MM.1S (cell line): ENCODE results near the gene ENPP4.

Experiments
- DNase-seq: peaks from one replicate; pipeline ENCODE4 v3.0.0-alpha.2; 2015
- H2AFZ ChIP-seq: fragments of 300-600 bp; sonication (generic); 2 replicates; pipeline ENCODE4 v1.6.0; 2016; ENCODE audit warnings: antibody characterized with exemption, low read length
- H3F3A ChIP-seq: fragments of 300-600 bp; sonication (generic); 2 replicates; pipeline ENCODE4 v1.6.1; 2016; ENCODE audit warnings: mild to moderate bottlenecking, antibody characterized with exemption, low read length, moderate library complexity, mixed read lengths; ENCODE audit not compliant: insufficient read depth
- H3K27ac ChIP-seq: fragments of 300-600 bp; sonication (generic); 2 replicates; pipeline ENCODE4 v1.5.1; 2016; ENCODE audit warnings: mild to moderate bottlenecking, low read length
- H3K27me3 ChIP-seq: fragments of 300-600 bp; sonication (generic); replicated peaks from 2 replicates; pipeline ENCODE4 v1.6.0; 2016; ENCODE audit warnings: low read length; ENCODE audit not compliant: insufficient read depth
- H3K36me3 ChIP-seq: fragments of 300-600 bp; sonication (generic); replicated peaks from 2 replicates; pipeline ENCODE4 v1.6.1; 2016; ENCODE audit warnings: mild to moderate bottlenecking, low read length, mixed read lengths; ENCODE audit not compliant: insufficient read depth
- H3K4me1 ChIP-seq: fragments of 300-600 bp; sonication (generic); 2 replicates; pipeline ENCODE4 v1.6.1; 2016; ENCODE audit warnings: low read length, mixed read lengths
- H3K4me2 ChIP-seq: fragments of 300-600 bp; sonication (generic); 2 replicates; pipeline ENCODE4 v1.6.0; 2016; ENCODE audit warnings: low read depth, low read length
- H3K4me3 ChIP-seq: fragments of 300-600 bp; sonication (generic); 2 replicates; pipeline ENCODE4 v1.5.1; 2016; ENCODE audit warnings: low read length, mixed read lengths
- H3K79me2 ChIP-seq: fragments of 300-600 bp; sonication (generic); 2 replicates; pipeline ENCODE4 v1.6.1; 2016; ENCODE audit warnings: mixed run types, low read length, mixed read lengths
- H3K9ac ChIP-seq: fragments of 300-600 bp; sonication (generic); 2 replicates; pipeline ENCODE4 v1.6.1; 2016; ENCODE audit warnings: low read length, mixed read lengths
- H3K9me2 ChIP-seq: fragments of 300-600 bp; sonication (generic); replicated peaks from 2 replicates; pipeline ENCODE4 v1.6.1; 2016; ENCODE audit warnings: mild to moderate bottlenecking, low read length, mixed read lengths; ENCODE audit not compliant: insufficient read depth
- H3K9me3 ChIP-seq: fragments of 300-600 bp; sonication (generic); replicated peaks from 2 replicates; pipeline ENCODE4 v1.6.1; 2016; ENCODE audit warnings: mild to moderate bottlenecking, low read length, mixed read lengths; ENCODE audit not compliant: insufficient read depth
- H4K20me1 ChIP-seq: fragments of 300-600 bp; sonication (generic); 2 replicates; pipeline ENCODE4 v1.6.1; 2016; ENCODE audit warnings: mild to moderate bottlenecking, low read length, moderate library complexity, mixed read lengths; ENCODE audit not compliant: insufficient read depth
- EZH2 ChIP-seq: fragments of 300-600 bp; sonication (generic); optimal IDR thresholded peaks from 2 replicates; pipeline ENCODE3; 2017; ENCODE audit warnings: low read depth, mild to moderate bottlenecking, antibody characterized with exemption, low read length, mixed read lengths
- EZH2phosphoT487 ChIP-seq: fragments of 300-600 bp; sonication (generic); IDR thresholded peaks from 2 replicates; pipeline ENCODE4 v1.6.1; 2018; ENCODE audit warnings: antibody characterized with exemption, low read length
- TF ChIP-seq, protein P1 (sequence below): fragments of 300-600 bp; sonication (generic); IDR thresholded peaks from 2 replicates; pipeline ENCODE4 v1.5.1; 2016; ENCODE audit warnings: antibody characterized with exemption, low read length, mixed read lengths

The ENPP4 gene

DNA sequence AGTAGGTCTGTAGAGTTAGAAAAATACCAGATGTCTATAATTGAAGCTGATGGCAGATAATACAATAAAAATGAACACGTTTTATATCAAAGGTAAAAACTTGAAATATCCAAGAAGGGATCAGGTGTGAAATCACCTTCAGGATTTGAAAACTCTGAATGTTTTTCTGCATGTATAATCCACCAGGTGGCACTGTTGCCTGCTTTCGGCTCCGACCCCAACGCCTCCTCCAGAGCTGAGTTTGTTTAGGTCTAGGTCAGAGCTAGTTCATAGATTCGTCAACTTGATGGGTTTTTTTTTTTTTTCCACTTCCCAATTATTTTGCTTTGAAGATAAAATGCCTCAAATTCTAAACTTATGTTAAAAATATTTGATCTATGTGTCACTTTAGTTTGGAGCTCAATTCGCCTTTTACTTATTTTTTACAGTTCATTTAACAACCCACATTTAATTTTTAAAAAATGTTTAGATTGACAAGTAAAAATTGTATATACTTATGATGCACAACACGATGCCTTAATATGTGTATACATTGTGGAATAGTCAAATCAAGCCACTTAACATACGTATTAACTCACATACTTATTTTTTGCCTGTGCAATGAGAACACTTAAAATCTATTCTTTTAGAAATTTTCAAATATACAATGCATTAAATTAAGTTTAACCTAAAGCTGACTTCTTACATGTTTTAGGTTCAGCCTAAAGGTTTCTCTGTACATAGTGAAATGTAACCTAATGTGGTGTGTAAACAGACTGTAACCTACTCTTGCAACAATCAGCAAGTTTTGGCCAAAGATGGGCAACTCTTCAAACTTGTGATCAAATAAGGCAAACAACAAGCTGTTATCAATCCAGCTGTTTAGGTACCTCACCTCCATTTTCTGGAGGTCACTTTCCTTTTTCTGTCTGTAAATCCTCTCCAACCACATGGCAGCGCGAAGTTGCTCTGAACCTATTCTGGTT lies 39.4 kb upstream of the ENPP4 start:
- no peaks in the 10 kb centered on the region for H3K27me3 ChIP-seq
- no peaks in the 10 kb centered on the region for H3K36me3 ChIP-seq
- no peaks in the 10 kb centered on the region for H4K20me1 ChIP-seq
- no peaks in the 10 kb centered on the region for H3F3A ChIP-seq
- H2AFZ ChIP-seq, result no peak overlapping the region
- no peak overlapping the region for H3K27ac ChIP-seq
- no peak overlapping the region for H3K9ac ChIP-seq
- no peak for TF ChIP-seq EZH2
- TF ChIP-seq, protein P1, sequence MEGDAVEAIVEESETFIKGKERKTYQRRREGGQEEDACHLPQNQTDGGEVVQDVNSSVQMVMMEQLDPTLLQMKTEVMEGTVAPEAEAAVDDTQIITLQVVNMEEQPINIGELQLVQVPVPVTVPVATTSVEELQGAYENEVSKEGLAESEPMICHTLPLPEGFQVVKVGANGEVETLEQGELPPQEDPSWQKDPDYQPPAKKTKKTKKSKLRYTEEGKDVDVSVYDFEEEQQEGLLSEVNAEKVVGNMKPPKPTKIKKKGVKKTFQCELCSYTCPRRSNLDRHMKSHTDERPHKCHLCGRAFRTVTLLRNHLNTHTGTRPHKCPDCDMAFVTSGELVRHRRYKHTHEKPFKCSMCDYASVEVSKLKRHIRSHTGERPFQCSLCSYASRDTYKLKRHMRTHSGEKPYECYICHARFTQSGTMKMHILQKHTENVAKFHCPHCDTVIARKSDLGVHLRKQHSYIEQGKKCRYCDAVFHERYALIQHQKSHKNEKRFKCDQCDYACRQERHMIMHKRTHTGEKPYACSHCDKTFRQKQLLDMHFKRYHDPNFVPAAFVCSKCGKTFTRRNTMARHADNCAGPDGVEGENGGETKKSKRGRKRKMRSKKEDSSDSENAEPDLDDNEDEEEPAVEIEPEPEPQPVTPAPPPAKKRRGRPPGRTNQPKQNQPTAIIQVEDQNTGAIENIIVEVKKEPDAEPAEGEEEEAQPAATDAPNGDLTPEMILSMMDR, result peak; percentile 80
- no peak for TF ChIP-seq EZH2phosphoT487
- no peak overlapping the region for H3K4me2 ChIP-seq
- H3K4me1 ChIP-seq, result no peaks in the 10 kb centered on the region
- peak; percentile 66 for DNase-seq
- no peak overlapping the region for H3K4me3 ChIP-seq
- no peaks in the 10 kb centered on the region for H3K9me2 ChIP-seq
- no peaks in the 10 kb centered on the region for H3K79me2 ChIP-seq
- no peaks in the 10 kb centered on the region for H3K9me3 ChIP-seq

DNA sequence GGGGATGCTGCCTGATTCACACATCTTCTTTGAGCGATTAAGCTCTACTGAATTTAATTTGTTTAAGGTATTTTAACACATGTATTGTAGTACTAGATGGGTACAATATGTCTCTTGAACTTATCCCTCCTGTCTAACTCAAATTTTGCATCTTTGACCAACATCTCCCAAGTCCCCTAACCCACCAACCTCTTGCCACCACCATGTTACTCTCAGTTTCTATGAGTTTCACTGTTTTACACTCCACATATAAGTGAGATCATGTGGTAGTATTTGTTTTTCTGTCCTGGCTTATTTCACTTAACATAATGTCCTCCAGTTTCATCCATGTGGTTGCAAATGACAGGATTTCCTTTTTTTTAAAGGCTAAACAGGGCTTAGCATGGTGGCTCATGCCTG lies 38.7 kb upstream of the ENPP4 start:
- Histone ChIP-seq H3K27ac (no peak overlapping the region), H3K4me2 (no peak overlapping the region), H4K20me1 (no peaks in the 10 kb centered on the region), H3F3A (no peaks in the 10 kb centered on the region), H2AFZ (no peak overlapping the region), H3K4me3 (no peak overlapping the region), H3K9me3 (no peaks in the 10 kb centered on the region), H3K36me3 (no peaks in the 10 kb centered on the region), H3K9me2 (no peaks in the 10 kb centered on the region), H3K4me1 (no peaks in the 10 kb centered on the region), H3K9ac (no peak overlapping the region), H3K27me3 (no peaks in the 10 kb centered on the region), H3K79me2 (no peaks in the 10 kb centered on the region)
- TF ChIP-seq, protein P1, result no peak
- TF ChIP-seq EZH2phosphoT487 (no peak), EZH2 (no peak)
- no peak for DNase-seq

DNA sequence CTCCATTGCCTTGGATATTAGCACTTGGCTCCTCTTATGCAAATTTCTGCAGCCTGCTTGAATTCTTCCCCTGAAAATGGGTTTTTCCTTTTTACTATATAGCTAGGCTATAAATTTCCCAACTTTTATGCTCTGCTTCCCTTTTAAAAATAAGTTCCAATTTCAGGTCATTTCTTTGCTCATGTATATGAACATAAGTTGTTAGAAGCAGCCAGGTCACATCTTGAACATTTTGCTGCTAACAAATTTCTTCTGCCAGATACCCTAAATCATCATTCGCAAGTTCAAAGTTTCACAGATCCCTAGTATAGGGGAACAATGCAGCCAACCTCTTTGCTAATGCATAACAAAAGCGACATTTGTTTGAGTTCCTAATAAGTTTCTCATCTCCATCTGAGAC lies 34.5 kb upstream of the ENPP4 start:
- Histone ChIP-seq H3K79me2 (no peaks in the 10 kb centered on the region), H3K27ac (no peak overlapping the region), H3K9me3 (no peaks in the 10 kb centered on the region), H4K20me1 (no peaks in the 10 kb centered on the region), H3K4me3 (no peak overlapping the region), H3K4me2 (no peak overlapping the region), H3K9me2 (no peaks in the 10 kb centered on the region), H3F3A (no peaks in the 10 kb centered on the region), H2AFZ (no peak overlapping the region), H3K36me3 (no peaks in the 10 kb centered on the region), H3K4me1 (no peaks in the 10 kb centered on the region), H3K9ac (no peak overlapping the region), H3K27me3 (no peaks in the 10 kb centered on the region)
- no peak for DNase-seq
- TF ChIP-seq, protein P1, result no peak
- TF ChIP-seq EZH2 (no peak), EZH2phosphoT487 (no peak)
